ENCODE data around the gene PHF20.
"Not testable (repeated sequence)": the region's sequence is repeated elsewhere in the genome, so short reads cannot be mapped to it uniquely, and the experiment has no call there.

PHF20 gene

GRCh38 chr20:35739294-35740163 is 32.3 kb upstream of the PHF20 start:
- DNase-seq, result peak in 1 of 2 donors; percentile 64

- peak; percentile 100 for DNase-seq
These were observed 29.7 kb upstream of the PHF20 start, which contains the start of gene RBM39 for GRCh38 chr20:35741892-35742740. TSS of gene RBM39 (minus strand) at chr20:35742260. CDS start at chr20:35740874, 1,386 bp downstream.

GRCh38 chr20:35742741-35743523 is 28.9 kb upstream of the PHF20 start:
- peak; percentile 10 to 64 for DNase-seq

- peak in 1 of 2 donors; percentile 51 for DNase-seq
These were observed 27.9 kb upstream of the PHF20 start for GRCh38 chr20:35743693-35744491.

GRCh38 chr20:35744492-35744841 is 27.3 kb upstream of the PHF20 start:
- DNase-seq, result not testable (repeated sequence)

- no peak for DNase-seq
These were observed 21.2 kb upstream of the PHF20 start for GRCh38 chr20:35750611-35751010.

GRCh38 chr20:35756404-35756803 is 15.4 kb upstream of the PHF20 start:
- DNase-seq, result no peak

GRCh38 chr20:35757098-35757705 is 14.6 kb upstream of the PHF20 start:
- DNase-seq, result no peak

- DNase-seq, result not testable (repeated sequence)
These were observed 10.3 kb upstream of the PHF20 start for GRCh38 chr20:35761548-35761947.

GRCh38 chr20:35762461-35762860 is 9.4 kb upstream of the PHF20 start:
- no peak for DNase-seq

GRCh38 chr20:35764936-35765335 is 6.9 kb upstream of the PHF20 start:
- DNase-seq, result not testable (repeated sequence)

- no peak for DNase-seq
These were observed 5.0 kb upstream of the PHF20 start for GRCh38 chr20:35766843-35767242.

GRCh38 chr20:35767683-35768481 is 3.9 kb upstream of the PHF20 start:
- peak; percentile 78 to 84 for DNase-seq

GRCh38 chr20:35768731-35769664 is 2.8 kb upstream of the PHF20 start:
- DNase-seq, result peak; percentile 56 to 67

GRCh38 chr20:35771367-35771688 is 487 bp upstream of the PHF20 start:
- no peak for DNase-seq

GRCh38 chr20:35772563-35773058 is 796 bp downstream of the PHF20 start:
- DNase-seq, result no peak

- DNase-seq, result peak; percentile 60 to 70
These were observed 1.4 kb downstream of the PHF20 start for GRCh38 chr20:35773154-35773751.

- DNase-seq, result no peak
These were observed 2.6 kb downstream of the PHF20 start for GRCh38 chr20:35774391-35774790.

- DNase-seq, result no peak
These were observed 4.8 kb downstream of the PHF20 start for GRCh38 chr20:35776513-35777101.

All from CD4-positive, alpha-beta T cell treated with Interferon alpha-2 for 1 hour (primary cell).